IPS-18a (cell line): ENCODE results near the gene PRKG1.
"Not testable (repeated sequence)": the region's sequence is repeated elsewhere in the genome, so short reads cannot be mapped to it uniquely, and the experiment has no call there.

Source experiments
- H3K27ac ChIP-seq: one replicate; pipeline ENCODE4 v1.5.1; 2013; ENCODE audit warnings: low read length
- H3K27me3 ChIP-seq: one replicate; pipeline ENCODE4 v1.6.1; 2013; ENCODE audit warnings: mild to moderate bottlenecking, low read length; ENCODE audit not compliant: control insufficient read depth, insufficient read depth
- H3K36me3 ChIP-seq: one replicate; pipeline ENCODE4 v1.6.1; 2013; ENCODE audit warnings: low read depth, low read length; ENCODE audit not compliant: control insufficient read depth
- H3K4me1 ChIP-seq: one replicate; pipeline ENCODE4 v1.6.1; 2013; ENCODE audit warnings: low read depth, low read length; ENCODE audit not compliant: control insufficient read depth
- H3K4me3 ChIP-seq: one replicate; pipeline ENCODE4 v1.5.1; 2013; ENCODE audit warnings: low read length
- H3K9ac ChIP-seq: one replicate; pipeline ENCODE4 v1.6.1; 2013; ENCODE audit warnings: mild to moderate bottlenecking, low read length, moderate library complexity
- H3K9me3 ChIP-seq: one replicate; pipeline ENCODE4 v1.6.1; 2013; ENCODE audit warnings: low read depth, low read length; ENCODE audit not compliant: control insufficient read depth

Gene PRKG1

GRCh38 chr10:52247929-52248328 is 1173.6 kb downstream of the PRKG1 start:
- not testable (repeated sequence) for H3K9me3 ChIP-seq, H3K27me3 ChIP-seq, H3K36me3 ChIP-seq, H3K4me3 ChIP-seq, H3K9ac ChIP-seq, H3K27ac ChIP-seq, H3K4me1 ChIP-seq

- no peaks in the 10 kb centered on the region for H3K9me3 ChIP-seq
- no peaks in the 10 kb centered on the region for H3K4me1 ChIP-seq
- H3K27ac ChIP-seq = no peak overlapping the region
- no peaks in the 10 kb centered on the region for H3K27me3 ChIP-seq
- H3K9ac ChIP-seq = no peak overlapping the region
- H3K36me3 ChIP-seq = no peaks in the 10 kb centered on the region
- H3K4me3 ChIP-seq = no peak overlapping the region
Observed at GRCh38 chr10:52248697-52249306, 1174.5 kb downstream of the PRKG1 start.

- Histone ChIP-seq H3K36me3 (no peaks in the 10 kb centered on the region), H3K4me3 (no peak overlapping the region), H3K4me1 (no peaks in the 10 kb centered on the region), H3K27ac (no peak overlapping the region), H3K9me3 (no peaks in the 10 kb centered on the region), H3K9ac (no peak overlapping the region), H3K27me3 (no peaks in the 10 kb centered on the region)
Observed at GRCh38 chr10:52249850-52250395, 1175.6 kb downstream of the PRKG1 start.

- Histone ChIP-seq H3K4me1 (no peaks in the 10 kb centered on the region), H3K36me3 (no peaks in the 10 kb centered on the region), H3K27me3 (no peaks in the 10 kb centered on the region), H3K9me3 (no peaks in the 10 kb centered on the region), H3K9ac (no peak overlapping the region), H3K4me3 (no peak overlapping the region), H3K27ac (no peak overlapping the region)
Observed at GRCh38 chr10:52250510-52250909, 1176.2 kb downstream of the PRKG1 start.

GRCh38 chr10:52252307-52252706 is 1178.0 kb downstream of the PRKG1 start:
- Histone ChIP-seq H3K4me1 (peaks cover 11% of the 10 kb centered on the region), H3K27me3 (no peaks in the 10 kb centered on the region), H3K4me3 (no peak overlapping the region), H3K9ac (no peak overlapping the region), H3K36me3 (no peaks in the 10 kb centered on the region), H3K9me3 (no peaks in the 10 kb centered on the region), H3K27ac (no peak overlapping the region)

- no peaks in the 10 kb centered on the region for H3K9me3 ChIP-seq
- no peak overlapping the region for H3K27ac ChIP-seq
- H3K36me3 ChIP-seq = no peaks in the 10 kb centered on the region
- peaks cover 11% of the 10 kb centered on the region for H3K4me1 ChIP-seq
- no peak overlapping the region for H3K4me3 ChIP-seq
- H3K9ac ChIP-seq = no peak overlapping the region
- no peaks in the 10 kb centered on the region for H3K27me3 ChIP-seq
Observed at GRCh38 chr10:52256832-52257691, 1182.8 kb downstream of the PRKG1 start.

GRCh38 chr10:52257692-52258075 is 1183.4 kb downstream of the PRKG1 start:
- Histone ChIP-seq H3K9me3 (no peaks in the 10 kb centered on the region), H3K27me3 (no peaks in the 10 kb centered on the region), H3K9ac (no peak overlapping the region), H3K27ac (no peak overlapping the region), H3K36me3 (no peaks in the 10 kb centered on the region), H3K4me1 (peaks cover 11% of the 10 kb centered on the region), H3K4me3 (no peak overlapping the region)

- Histone ChIP-seq H3K4me3 (no peak overlapping the region), H3K27me3 (no peaks in the 10 kb centered on the region), H3K27ac (no peak overlapping the region), H3K9me3 (no peaks in the 10 kb centered on the region), H3K4me1 (peaks cover 11% of the 10 kb centered on the region), H3K36me3 (no peaks in the 10 kb centered on the region), H3K9ac (no peak overlapping the region)
Observed at GRCh38 chr10:52258799-52259425, 1184.6 kb downstream of the PRKG1 start.

GRCh38 chr10:52259426-52259812 is 1185.1 kb downstream of the PRKG1 start:
- no peak overlapping the region for H3K4me3 ChIP-seq
- H3K27me3 ChIP-seq = no peaks in the 10 kb centered on the region
- H3K27ac ChIP-seq = no peak overlapping the region
- peaks cover 11% of the 10 kb centered on the region for H3K4me1 ChIP-seq
- H3K9ac ChIP-seq = no peak overlapping the region
- H3K9me3 ChIP-seq = no peaks in the 10 kb centered on the region
- no peaks in the 10 kb centered on the region for H3K36me3 ChIP-seq

GRCh38 chr10:52261362-52261761 is 1187.1 kb downstream of the PRKG1 start:
- H3K36me3 ChIP-seq = no peaks in the 10 kb centered on the region
- H3K9ac ChIP-seq = no peak overlapping the region
- H3K27ac ChIP-seq = no peak overlapping the region
- no peaks in the 10 kb centered on the region for H3K9me3 ChIP-seq
- H3K4me1 ChIP-seq = peaks cover 19% of the 10 kb centered on the region
- H3K27me3 ChIP-seq = no peaks in the 10 kb centered on the region
- H3K4me3 ChIP-seq = no peak overlapping the region

GRCh38 chr10:52265131-52265926 is 1191.0 kb downstream of the PRKG1 start:
- Histone ChIP-seq H3K27me3 (no peaks in the 10 kb centered on the region), H3K27ac (no peak overlapping the region), H3K9me3 (no peaks in the 10 kb centered on the region), H3K9ac (no peak overlapping the region), H3K4me1 (peaks cover 11% of the 10 kb centered on the region), H3K4me3 (no peak overlapping the region), H3K36me3 (no peaks in the 10 kb centered on the region)
